ENCODE data around the gene TEX10.

DNA sequence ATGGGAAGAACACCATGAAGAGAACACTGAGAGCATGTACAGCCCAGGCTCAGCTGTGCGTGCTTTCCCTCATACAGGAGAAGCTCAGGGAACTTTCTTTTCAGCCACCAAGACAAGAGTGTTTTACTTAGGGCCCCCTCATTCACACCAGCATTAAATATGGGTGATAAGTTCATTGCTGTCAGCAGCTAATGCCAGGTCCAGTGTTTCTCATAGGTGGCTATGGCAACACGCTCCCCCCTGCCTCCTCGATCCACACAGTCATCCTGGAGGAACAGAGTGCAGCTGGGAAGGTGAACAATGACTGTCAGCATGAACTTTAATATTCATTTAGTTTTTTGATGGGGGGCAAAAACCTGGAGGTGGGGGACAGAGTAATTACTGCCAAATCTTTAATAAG lies 54.4 kb downstream of the TEX10 start:
- TF ChIP-seq, protein P1, sequence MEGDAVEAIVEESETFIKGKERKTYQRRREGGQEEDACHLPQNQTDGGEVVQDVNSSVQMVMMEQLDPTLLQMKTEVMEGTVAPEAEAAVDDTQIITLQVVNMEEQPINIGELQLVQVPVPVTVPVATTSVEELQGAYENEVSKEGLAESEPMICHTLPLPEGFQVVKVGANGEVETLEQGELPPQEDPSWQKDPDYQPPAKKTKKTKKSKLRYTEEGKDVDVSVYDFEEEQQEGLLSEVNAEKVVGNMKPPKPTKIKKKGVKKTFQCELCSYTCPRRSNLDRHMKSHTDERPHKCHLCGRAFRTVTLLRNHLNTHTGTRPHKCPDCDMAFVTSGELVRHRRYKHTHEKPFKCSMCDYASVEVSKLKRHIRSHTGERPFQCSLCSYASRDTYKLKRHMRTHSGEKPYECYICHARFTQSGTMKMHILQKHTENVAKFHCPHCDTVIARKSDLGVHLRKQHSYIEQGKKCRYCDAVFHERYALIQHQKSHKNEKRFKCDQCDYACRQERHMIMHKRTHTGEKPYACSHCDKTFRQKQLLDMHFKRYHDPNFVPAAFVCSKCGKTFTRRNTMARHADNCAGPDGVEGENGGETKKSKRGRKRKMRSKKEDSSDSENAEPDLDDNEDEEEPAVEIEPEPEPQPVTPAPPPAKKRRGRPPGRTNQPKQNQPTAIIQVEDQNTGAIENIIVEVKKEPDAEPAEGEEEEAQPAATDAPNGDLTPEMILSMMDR (IDR thresholded peaks at IDR 0.05): no peak
- TF ChIP-seq POLR2A (IDR thresholded peaks at IDR 0.05): no peak
- no peak for TF ChIP-seq POLR2AphosphoS5 (IDR thresholded peaks at IDR 0.05; ENCODE audit: insufficient read depth in 1 of 2, low read depth in 1 of 2)
